GM23338 (cell line): ENCODE results near the gene ITPR3. TPM values are rescaled to one million over a fixed set of nuclear protein-coding genes. Genes with fewer than 3 reads are reported as not detected.

Source experiments
- ATAC-seq: fragments of 200-7000 bp; cut with Tn5 transposase; 3 replicates; pipeline ENCODE4 v1.9.1; 2020
- DNase-seq: peaks from one replicate; pipeline ENCODE4 v3.0.0-alpha.2; 2015; ENCODE audit warnings: low spot score
- H2AFZ ChIP-seq: fragments of 200-600 bp; sonication (generic); 2 replicates; pipeline ENCODE4 v1.8.0; 2016; ENCODE audit warnings: antibody characterized with exemption, mild to moderate bottlenecking, moderate library complexity
- H3F3A ChIP-seq: fragments of 200-600 bp; sonication (generic); replicated peaks from 2 replicates; pipeline ENCODE4 v1.8.0; 2017; ENCODE audit warnings: antibody characterized with exemption, mixed run types, low read depth
- H3K27ac ChIP-seq: fragments of 200-600 bp; sonication (generic); 2 replicates; pipeline ENCODE4 v1.6.1; 2016; ENCODE audit warnings: low read depth
- H3K27me3 ChIP-seq: fragments of 200-600 bp; sonication (generic); 2 replicates; pipeline ENCODE4 v1.8.0; 2016; ENCODE audit warnings: mild to moderate bottlenecking, mixed run types, moderate library complexity; ENCODE audit not compliant: insufficient read depth
- H3K36me3 ChIP-seq: fragments of 200-600 bp; sonication (generic); 2 replicates; pipeline ENCODE4 v1.8.0; 2016; ENCODE audit warnings: mild to moderate bottlenecking; ENCODE audit not compliant: insufficient read depth
- H3K4me1 ChIP-seq: fragments of 200-600 bp; sonication (generic); 2 replicates; pipeline ENCODE4 v1.8.0; 2016; ENCODE audit warnings: mild to moderate bottlenecking, moderate library complexity; ENCODE audit not compliant: insufficient read depth
- H3K4me2 ChIP-seq: fragments of 200-600 bp; sonication (generic); 2 replicates; pipeline ENCODE4 v1.7.1; 2017; ENCODE audit warnings: mixed run types
- H3K4me3 ChIP-seq: fragments of 200-600 bp; sonication (generic); 2 replicates; pipeline ENCODE4 v1.6.1; 2016; ENCODE audit warnings: mixed run types
- H3K79me2 ChIP-seq: fragments of 200-600 bp; sonication (generic); replicated peaks from 2 replicates; pipeline ENCODE4 v1.8.0; 2017; ENCODE audit warnings: mild to moderate bottlenecking; ENCODE audit not compliant: insufficient read depth
- H3K9me2 ChIP-seq: fragments of 200-600 bp; sonication (generic); 2 replicates; pipeline ENCODE4 v1.8.0; 2017; ENCODE audit not compliant: insufficient read depth
- H4K20me1 ChIP-seq: fragments of 200-600 bp; sonication (generic); replicated peaks from 2 replicates; pipeline ENCODE4 v1.8.0; 2017; ENCODE audit warnings: mild to moderate bottlenecking; ENCODE audit not compliant: insufficient read depth
- H3K27ac Mint-ChIP-seq: 2 replicates; pipeline ENCODE4 v1.8.0; 2020; ENCODE audit warnings: inconsistent platforms, mild to moderate bottlenecking, moderate library complexity, mixed read lengths
- H3K27me3 Mint-ChIP-seq: 3 replicates; pipeline ENCODE4 v1.8.0; 2022; ENCODE audit warnings: low read depth, mild to moderate bottlenecking, moderate library complexity, mixed read lengths, inconsistent platforms; ENCODE audit not compliant: insufficient read depth, poor library complexity
- H3K36me3 Mint-ChIP-seq: 3 replicates; pipeline ENCODE4 v1.8.0; 2021; ENCODE audit warnings: low read depth, mild to moderate bottlenecking, inconsistent platforms, moderate library complexity, mixed read lengths
- H3K4me1 Mint-ChIP-seq: 3 replicates; pipeline ENCODE4 v1.8.0; 2020; ENCODE audit warnings: mild to moderate bottlenecking, inconsistent platforms, mixed read lengths
- H3K4me3 Mint-ChIP-seq: 3 replicates; pipeline ENCODE4 v1.8.0; 2021; ENCODE audit warnings: moderate library complexity, mild to moderate bottlenecking, inconsistent platforms, mixed read lengths
- H3K9me3 Mint-ChIP-seq: 3 replicates; pipeline ENCODE4 v1.8.0; 2020; ENCODE audit warnings: moderate library complexity, mild to moderate bottlenecking, inconsistent platforms, mixed read lengths
- EZH2 ChIP-seq: fragments of 200-600 bp; sonication (generic); IDR thresholded peaks from one replicate; pipeline ENCODE4 v1.8.0; 2017; ENCODE audit warnings: antibody characterized with exemption, mild to moderate bottlenecking, low read depth; ENCODE audit not compliant: unreplicated experiment
- EZH2phosphoT487 ChIP-seq: fragments of 200-600 bp; sonication (generic); IDR thresholded peaks from one replicate; pipeline ENCODE4 v1.8.1; 2018; ENCODE audit warnings: antibody characterized with exemption; ENCODE audit not compliant: unreplicated experiment
- ZNF114 ChIP-seq: fragments of 250-450 bp; sonication (Bioruptor Pico); IDR thresholded peaks from 2 replicates; pipeline ENCODE4 v1.5.0; 2020; ENCODE audit warnings: mild to moderate bottlenecking, moderate library complexity
- polyA plus RNA-seq: library from polyadenylated mRNA; unstranded; fragments of >200 nt; fragmentation: Nextera tagmentation; extraction: Ambion mirVana; gene quantifications from 2 replicates; pipeline ENCODE4 v1.2.1, GENCODE V29; 2016
- total RNA-seq: library from RNA; depleted of rRNA; stranded (reverse); fragments of >200 nt; shearing (Covaris generic); gene quantifications from 2 replicates; pipeline ENCODE4 v1.2.3, GENCODE V29; 2014
- TF ChIP-seq, protein P1 (sequence below): fragments of 250-450 bp; sonication (Bioruptor Pico); IDR thresholded peaks from 2 replicates; pipeline ENCODE4 v1.5.0; 2020; ENCODE audit warnings: mild to moderate bottlenecking, moderate library complexity

The ITPR3 gene
- total and polyA plus RNA-seq, 2 experiments from 2014 or later: 7.3 to 31.9 TPM

DNA sequence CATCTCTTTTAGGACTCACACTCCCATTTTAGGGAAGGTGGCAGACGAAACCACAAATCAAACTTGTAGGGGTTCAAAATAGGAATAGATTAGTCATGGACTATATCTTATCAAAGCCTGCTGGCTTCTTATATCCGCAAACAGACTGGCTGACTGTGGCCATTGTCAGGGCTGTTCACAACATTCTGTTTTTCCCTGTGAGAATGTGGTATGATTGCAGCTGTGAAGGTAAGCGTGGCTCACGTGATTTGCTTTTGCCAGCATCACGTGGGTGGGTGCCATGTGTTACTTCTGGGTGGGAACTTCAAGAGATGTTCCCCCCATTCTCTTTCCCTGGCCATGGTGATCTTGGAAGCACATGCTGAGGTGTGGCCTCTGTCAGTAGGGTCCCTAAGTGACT is 119.7 kb downstream of the ITPR3 start (continued):
- TF ChIP-seq, protein P1, sequence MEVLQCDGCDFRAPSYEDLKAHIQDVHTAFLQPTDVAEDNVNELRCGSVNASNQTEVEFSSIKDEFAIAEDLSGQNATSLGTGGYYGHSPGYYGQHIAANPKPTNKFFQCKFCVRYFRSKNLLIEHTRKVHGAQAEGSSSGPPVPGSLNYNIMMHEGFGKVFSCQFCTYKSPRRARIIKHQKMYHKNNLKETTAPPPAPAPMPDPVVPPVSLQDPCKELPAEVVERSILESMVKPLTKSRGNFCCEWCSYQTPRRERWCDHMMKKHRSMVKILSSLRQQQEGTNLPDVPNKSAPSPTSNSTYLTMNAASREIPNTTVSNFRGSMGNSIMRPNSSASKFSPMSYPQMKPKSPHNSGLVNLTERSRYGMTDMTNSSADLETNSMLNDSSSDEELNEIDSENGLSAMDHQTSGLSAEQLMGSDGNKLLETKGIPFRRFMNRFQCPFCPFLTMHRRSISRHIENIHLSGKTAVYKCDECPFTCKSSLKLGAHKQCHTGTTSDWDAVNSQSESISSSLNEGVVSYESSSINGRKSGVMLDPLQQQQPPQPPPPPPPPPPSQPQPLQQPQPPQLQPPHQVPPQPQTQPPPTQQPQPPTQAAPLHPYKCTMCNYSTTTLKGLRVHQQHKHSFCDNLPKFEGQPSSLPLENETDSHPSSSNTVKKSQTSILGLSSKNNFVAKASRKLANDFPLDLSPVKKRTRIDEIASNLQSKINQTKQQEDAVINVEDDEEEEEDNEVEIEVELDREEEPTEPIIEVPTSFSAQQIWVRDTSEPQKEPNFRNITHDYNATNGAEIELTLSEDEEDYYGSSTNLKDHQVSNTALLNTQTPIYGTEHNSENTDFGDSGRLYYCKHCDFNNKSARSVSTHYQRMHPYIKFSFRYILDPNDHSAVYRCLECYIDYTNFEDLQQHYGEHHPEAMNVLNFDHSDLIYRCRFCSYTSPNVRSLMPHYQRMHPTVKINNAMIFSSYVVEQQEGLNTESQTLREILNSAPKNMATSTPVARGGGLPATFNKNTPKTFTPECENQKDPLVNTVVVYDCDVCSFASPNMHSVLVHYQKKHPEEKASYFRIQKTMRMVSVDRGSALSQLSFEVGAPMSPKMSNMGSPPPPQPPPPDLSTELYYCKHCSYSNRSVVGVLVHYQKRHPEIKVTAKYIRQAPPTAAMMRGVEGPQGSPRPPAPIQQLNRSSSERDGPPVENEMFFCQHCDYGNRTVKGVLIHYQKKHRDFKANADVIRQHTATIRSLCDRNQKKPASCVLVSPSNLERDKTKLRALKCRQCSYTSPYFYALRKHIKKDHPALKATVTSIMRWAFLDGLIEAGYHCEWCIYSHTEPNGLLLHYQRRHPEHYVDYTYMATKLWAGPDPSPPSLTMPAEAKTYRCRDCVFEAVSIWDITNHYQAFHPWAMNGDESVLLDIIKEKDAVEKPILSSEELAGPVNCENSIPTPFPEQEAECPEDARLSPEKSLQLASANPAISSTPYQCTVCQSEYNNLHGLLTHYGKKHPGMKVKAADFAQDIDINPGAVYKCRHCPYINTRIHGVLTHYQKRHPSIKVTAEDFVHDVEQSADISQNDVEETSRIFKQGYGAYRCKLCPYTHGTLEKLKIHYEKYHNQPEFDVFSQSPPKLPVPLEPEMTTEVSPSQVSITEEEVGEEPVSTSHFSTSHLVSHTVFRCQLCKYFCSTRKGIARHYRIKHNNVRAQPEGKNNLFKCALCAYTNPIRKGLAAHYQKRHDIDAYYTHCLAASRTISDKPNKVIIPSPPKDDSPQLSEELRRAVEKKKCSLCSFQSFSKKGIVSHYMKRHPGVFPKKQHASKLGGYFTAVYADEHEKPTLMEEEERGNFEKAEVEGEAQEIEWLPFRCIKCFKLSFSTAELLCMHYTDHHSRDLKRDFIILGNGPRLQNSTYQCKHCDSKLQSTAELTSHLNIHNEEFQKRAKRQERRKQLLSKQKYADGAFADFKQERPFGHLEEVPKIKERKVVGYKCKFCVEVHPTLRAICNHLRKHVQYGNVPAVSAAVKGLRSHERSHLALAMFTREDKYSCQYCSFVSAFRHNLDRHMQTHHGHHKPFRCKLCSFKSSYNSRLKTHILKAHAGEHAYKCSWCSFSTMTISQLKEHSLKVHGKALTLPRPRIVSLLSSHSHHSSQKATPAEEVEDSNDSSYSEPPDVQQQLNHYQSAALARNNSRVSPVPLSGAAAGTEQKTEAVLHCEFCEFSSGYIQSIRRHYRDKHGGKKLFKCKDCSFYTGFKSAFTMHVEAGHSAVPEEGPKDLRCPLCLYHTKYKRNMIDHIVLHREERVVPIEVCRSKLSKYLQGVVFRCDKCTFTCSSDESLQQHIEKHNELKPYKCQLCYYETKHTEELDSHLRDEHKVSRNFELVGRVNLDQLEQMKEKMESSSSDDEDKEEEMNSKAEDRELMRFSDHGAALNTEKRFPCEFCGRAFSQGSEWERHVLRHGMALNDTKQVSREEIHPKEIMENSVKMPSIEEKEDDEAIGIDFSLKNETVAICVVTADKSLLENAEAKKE (CRISPR knock-in tag): no peak
- TF ChIP-seq EZH2: no peak

DNA sequence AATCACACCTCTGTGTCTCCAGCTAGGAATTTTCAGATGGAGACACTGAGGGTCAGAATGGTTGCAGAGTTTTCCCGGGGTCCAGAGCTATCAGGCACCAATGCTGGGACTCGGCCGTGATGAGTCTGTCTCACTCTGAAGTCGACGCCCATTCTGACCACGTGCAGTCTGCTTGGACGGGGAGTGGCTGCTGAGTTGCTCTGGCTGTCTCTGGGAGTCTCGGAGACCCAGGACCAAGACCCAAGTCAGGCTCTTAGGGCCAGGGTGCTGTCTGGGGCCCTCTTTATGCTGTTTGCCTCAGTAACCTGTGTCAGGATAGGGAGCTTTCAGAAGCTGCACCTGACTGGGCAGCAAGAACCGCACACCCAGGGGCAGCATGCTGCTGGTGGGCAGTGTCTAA is 121.0 kb downstream of the ITPR3 start:
- H2AFZ ChIP-seq: no peak overlapping the region
- Mint-ChIP-seq H3K27me3 (peaks cover 9% of the 10 kb centered on the region), H3K36me3 (no peaks in the 10 kb centered on the region), H3K4me3 (no peak overlapping the region), H3K27ac (no peak overlapping the region), H3K4me1 (peaks cover 32% of the 10 kb centered on the region), H3K9me3 (no peaks in the 10 kb centered on the region)
- ATAC-seq: no peak
- no peaks in the 10 kb centered on the region for H3F3A ChIP-seq
- H3K4me2 ChIP-seq: no peak overlapping the region
- no peak overlapping the region for H3K4me3 ChIP-seq
- H3K4me1 ChIP-seq: peaks cover 20% of the 10 kb centered on the region
- no peaks in the 10 kb centered on the region for H3K9me2 ChIP-seq
- TF ChIP-seq EZH2phosphoT487 (no peak), ZNF114 (no peak)
- H3K36me3 ChIP-seq: no peaks in the 10 kb centered on the region
- DNase-seq: no peak
- no peaks in the 10 kb centered on the region for H4K20me1 ChIP-seq
- no peaks in the 10 kb centered on the region for H3K79me2 ChIP-seq
- H3K27ac ChIP-seq: no peak overlapping the region
- H3K27me3 ChIP-seq: no peaks in the 10 kb centered on the region

DNA sequence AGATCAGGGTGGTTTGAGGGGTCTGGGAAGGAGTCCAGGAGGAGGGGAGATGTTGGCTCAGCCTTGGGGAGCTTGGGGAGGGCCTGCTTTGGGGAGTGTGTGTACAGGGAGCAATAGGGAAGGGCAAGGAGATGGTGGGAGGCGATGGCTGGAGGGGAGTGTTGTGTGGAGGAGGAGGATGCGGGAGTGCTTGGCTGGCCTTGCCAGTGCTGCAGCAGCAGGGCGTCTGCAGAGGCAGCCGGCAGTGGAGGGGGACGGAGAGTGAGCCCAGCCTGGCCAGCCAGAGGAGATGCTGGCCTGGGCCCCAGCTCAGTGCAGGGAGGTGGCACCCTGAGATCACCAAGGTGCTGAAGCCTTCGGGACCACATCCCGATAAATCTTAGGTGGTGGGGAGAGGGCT is 121.7 kb downstream of the ITPR3 start:
- no peak for DNase-seq
- TF ChIP-seq, protein P1 (CRISPR knock-in tag): no peak

More for the DNA sequence above, 121.7 kb downstream of the ITPR3 start:
- Histone ChIP-seq H3K27me3 (no peaks in the 10 kb centered on the region), H3K9me2 (no peaks in the 10 kb centered on the region), H3K79me2 (no peaks in the 10 kb centered on the region), H3K4me2 (no peak overlapping the region), H4K20me1 (no peaks in the 10 kb centered on the region), H3K4me1 (peaks cover 20% of the 10 kb centered on the region), H3F3A (no peaks in the 10 kb centered on the region), H3K36me3 (no peaks in the 10 kb centered on the region), H3K4me3 (no peak overlapping the region), H3K27ac (no peak overlapping the region), H2AFZ (no peak overlapping the region)
- Mint-ChIP-seq H3K36me3 (no peaks in the 10 kb centered on the region), H3K9me3 (no peaks in the 10 kb centered on the region), H3K4me3 (no peak overlapping the region), H3K4me1 (peaks cover 36% of the 10 kb centered on the region), H3K27ac (no peak overlapping the region; the same call in 1 of the 2 replicates), H3K27me3 (peaks cover 5% of the 10 kb centered on the region)
- peak; percentile 11 for ATAC-seq
